ENCODE results near the gene ARHGAP31. TPM values are rescaled to one million over a fixed set of nuclear protein-coding genes. Genes with fewer than 3 reads are reported as not detected.

Gene ARHGAP31
- total and polyA plus RNA-seq, 2 of the 8 experiments (the other 6 are each of a cell fraction or from before 2014, with no cell fraction given), result 1.1 to 7.6 TPM

- TF ChIP-seq SUZ12 (IDR thresholded peaks at IDR 0.05; ENCODE audit: low read length) (no peak), SIX5 (IDR thresholded peaks at IDR 0.05; ENCODE audit: low read depth, low read length) (no peak), CHD1 (IDR thresholded peaks at IDR 0.05; ENCODE audit: low read depth, low read length) (no peak)
Observed at GRCh38 chr3:119333773-119334509, 39.8 kb downstream of the ARHGAP31 start (continued).

All from H1 (cell line).